ENCODE data around the gene ZNF213.

Gene ZNF213

GRCh38 chr16:3101018-3101840 lies 33.6 kb upstream of the ZNF213 start:
- peak in 1 of 3 experiments; percentile 20 for DNase-seq

GRCh38 chr16:3101841-3102470 lies 32.9 kb upstream of the ZNF213 start:
- DNase-seq, result peak in 1 of 3 experiments; percentile 81

GRCh38 chr16:3106205-3106928 lies 28.5 kb upstream of the ZNF213 start:
- DNase-seq, result peak; percentile 91 to 99 (median 95)

GRCh38 chr16:3112058-3112880 lies 22.6 kb upstream of the ZNF213 start, which contains the start of gene ZNF205:
ZNF205 (plus strand) TSS chr16:3112586; CDS start chr16:3113431, 845 bp downstream.
- peak; percentile 83 to 95 (median 91) for DNase-seq

GRCh38 chr16:3112881-3113574 lies 21.8 kb upstream of the ZNF213 start:
- DNase-seq, result no peak

- no peak for DNase-seq
Measured at GRCh38 chr16:3113765-3114479, 20.9 kb upstream of the ZNF213 start.

- no peak for DNase-seq
Measured at GRCh38 chr16:3115003-3115402, 19.8 kb upstream of the ZNF213 start.

- DNase-seq, result no peak
Measured at GRCh38 chr16:3115561-3115960, 19.3 kb upstream of the ZNF213 start.

GRCh38 chr16:3118204-3118790 lies 16.5 kb upstream of the ZNF213 start:
- DNase-seq, result no peak

GRCh38 chr16:3118846-3119245 lies 16.0 kb upstream of the ZNF213 start:
- no peak for DNase-seq

GRCh38 chr16:3119286-3119685 lies 15.5 kb upstream of the ZNF213 start:
- DNase-seq, result no peak

- DNase-seq, result no peak
Measured at GRCh38 chr16:3119701-3120408, 15.0 kb upstream of the ZNF213 start.

GRCh38 chr16:3120435-3120834 lies 14.4 kb upstream of the ZNF213 start:
- no peak for DNase-seq

- DNase-seq, result no peak
Measured at GRCh38 chr16:3121851-3122467, 12.9 kb upstream of the ZNF213 start.

GRCh38 chr16:3122926-3123570 lies 11.8 kb upstream of the ZNF213 start:
- DNase-seq, result no peak

- DNase-seq, result peak; percentile 94 to 100 (median 97)
Measured at GRCh38 chr16:3123986-3124886, 10.6 kb upstream of the ZNF213 start.

- DNase-seq, result peak; percentile 61 to 85 (median 80)
Measured at GRCh38 chr16:3127745-3128144, 7.1 kb upstream of the ZNF213 start.
